Measurements from ENCODE around the gene AP2B1.

DNA sequence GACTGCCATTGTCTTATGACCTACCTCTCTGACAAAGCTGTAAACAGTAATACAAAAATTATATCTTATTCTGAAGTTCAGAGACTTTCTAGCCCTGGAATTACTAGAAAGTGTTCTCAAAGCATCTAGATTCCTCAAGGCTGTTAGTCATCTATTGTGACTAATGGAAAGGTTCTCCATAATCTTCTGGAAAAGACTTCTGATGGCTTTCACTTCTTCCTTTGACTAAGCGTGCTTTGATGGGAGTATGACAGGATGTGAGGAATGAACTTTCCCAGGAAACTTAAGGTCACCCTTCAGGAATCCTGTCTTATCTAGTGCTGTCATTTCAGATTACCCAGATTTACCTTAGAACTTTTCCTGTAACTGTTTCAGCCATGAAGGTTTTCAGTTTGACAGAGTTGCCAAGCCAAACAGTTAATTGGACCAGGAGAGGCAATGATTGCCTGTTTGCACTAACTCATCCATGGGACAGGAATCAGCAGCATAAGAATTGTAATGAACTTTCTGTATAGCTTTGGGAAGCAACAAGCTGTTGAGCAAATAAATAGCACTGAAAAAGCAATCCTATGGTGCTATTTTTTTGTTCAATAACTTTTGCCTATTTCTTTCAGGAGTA is 43.5 kb downstream of the AP2B1 start:
- TF ChIP-seq, protein P1, sequence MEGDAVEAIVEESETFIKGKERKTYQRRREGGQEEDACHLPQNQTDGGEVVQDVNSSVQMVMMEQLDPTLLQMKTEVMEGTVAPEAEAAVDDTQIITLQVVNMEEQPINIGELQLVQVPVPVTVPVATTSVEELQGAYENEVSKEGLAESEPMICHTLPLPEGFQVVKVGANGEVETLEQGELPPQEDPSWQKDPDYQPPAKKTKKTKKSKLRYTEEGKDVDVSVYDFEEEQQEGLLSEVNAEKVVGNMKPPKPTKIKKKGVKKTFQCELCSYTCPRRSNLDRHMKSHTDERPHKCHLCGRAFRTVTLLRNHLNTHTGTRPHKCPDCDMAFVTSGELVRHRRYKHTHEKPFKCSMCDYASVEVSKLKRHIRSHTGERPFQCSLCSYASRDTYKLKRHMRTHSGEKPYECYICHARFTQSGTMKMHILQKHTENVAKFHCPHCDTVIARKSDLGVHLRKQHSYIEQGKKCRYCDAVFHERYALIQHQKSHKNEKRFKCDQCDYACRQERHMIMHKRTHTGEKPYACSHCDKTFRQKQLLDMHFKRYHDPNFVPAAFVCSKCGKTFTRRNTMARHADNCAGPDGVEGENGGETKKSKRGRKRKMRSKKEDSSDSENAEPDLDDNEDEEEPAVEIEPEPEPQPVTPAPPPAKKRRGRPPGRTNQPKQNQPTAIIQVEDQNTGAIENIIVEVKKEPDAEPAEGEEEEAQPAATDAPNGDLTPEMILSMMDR (IDR thresholded peaks at IDR 0.05) = no peak
- TF ChIP-seq POLR2A (IDR thresholded peaks at IDR 0.05) = no peak

All from heart left ventricle (tissue), 13 donors.